GM19035 (cell line): Measurements from ENCODE around the gene SGK1.
"Not testable (repeated sequence)": the region's sequence is repeated elsewhere in the genome, so short reads cannot be mapped to it uniquely, and the experiment has no call there.

Experiments used
- ATAC-seq: cut with Tn5 transposase; IDR thresholded peaks from one replicate; pipeline ENCODE4 v1.9.1; 2021; ENCODE audit not compliant: unreplicated experiment

The SGK1 gene

GRCh38 chr6:134256862-134257261 lies 61.0 kb downstream of the SGK1 start:
- ATAC-seq: no peak

- not testable (repeated sequence) for ATAC-seq
These were observed 62.6 kb downstream of the SGK1 start for GRCh38 chr6:134255280-134255679.

- no peak for ATAC-seq
These were observed 63.8 kb downstream of the SGK1 start for GRCh38 chr6:134254118-134254517.

- no peak for ATAC-seq
These were observed 64.2 kb downstream of the SGK1 start for GRCh38 chr6:134253681-134254080.

- no peak for ATAC-seq
These were observed 66.6 kb downstream of the SGK1 start for GRCh38 chr6:134251320-134251719.

- ATAC-seq: no peak
These were observed 67.1 kb downstream of the SGK1 start for GRCh38 chr6:134250776-134251175.

- ATAC-seq: no peak
These were observed 67.9 kb downstream of the SGK1 start for GRCh38 chr6:134249759-134250602.

GRCh38 chr6:134249239-134249758 lies 68.6 kb downstream of the SGK1 start:
- no peak for ATAC-seq

- ATAC-seq: no peak
These were observed 69.9 kb downstream of the SGK1 start for GRCh38 chr6:134247844-134248580.

- ATAC-seq: peak; percentile 97
These were observed 70.6 kb downstream of the SGK1 start for GRCh38 chr6:134247231-134247833.

- ATAC-seq: no peak
These were observed 72.2 kb downstream of the SGK1 start for GRCh38 chr6:134245706-134246105.

GRCh38 chr6:134245041-134245440 lies 72.9 kb downstream of the SGK1 start:
- no peak for ATAC-seq

GRCh38 chr6:134240665-134241431 lies 77.1 kb downstream of the SGK1 start:
- ATAC-seq: no peak

- ATAC-seq: no peak
These were observed 78.7 kb downstream of the SGK1 start for GRCh38 chr6:134238960-134239795.

- no peak for ATAC-seq
These were observed 79.9 kb downstream of the SGK1 start for GRCh38 chr6:134238006-134238405.

- peak; percentile 97 for ATAC-seq
These were observed 81.8 kb downstream of the SGK1 start for GRCh38 chr6:134235937-134236751.

- not testable (repeated sequence) for ATAC-seq
These were observed 82.6 kb downstream of the SGK1 start for GRCh38 chr6:134235334-134235733.

- no peak for ATAC-seq
These were observed 84.5 kb downstream of the SGK1 start for GRCh38 chr6:134233180-134233955.
